Ishikawa (cell line): ENCODE data around the gene SRF.
A peak's percentile ranks its signal among the peaks of the same experiment; 100 is the strongest.

ENCODE experiments used
- CREB1 ChIP-seq: IDR thresholded peaks from 2 replicates; pipeline ENCODE4 v1.6.1; 2012; ENCODE audit warnings: low read depth
- EGR1 ChIP-seq: IDR thresholded peaks from 2 replicates; pipeline ENCODE4 v1.6.1; 2012
- EP300 ChIP-seq: IDR thresholded peaks from 2 replicates; pipeline ENCODE4 v1.6.1; 2012; ENCODE audit warnings: borderline replicate concordance
- FOXM1 ChIP-seq: IDR thresholded peaks from 2 replicates; pipeline ENCODE4 v1.6.1; 2012; ENCODE audit warnings: low read depth, borderline replicate concordance
- MAX ChIP-seq: IDR thresholded peaks from 2 replicates; pipeline ENCODE4 v1.6.1; 2012
- RAD21 ChIP-seq: IDR thresholded peaks from 2 replicates; pipeline ENCODE4 v1.6.1; 2012; ENCODE audit warnings: low read depth
- REST ChIP-seq: IDR thresholded peaks from 2 replicates; pipeline ENCODE4 v1.6.1; 2012; ENCODE audit warnings: low read depth, mild to moderate bottlenecking
- TAF1 ChIP-seq: IDR thresholded peaks from 2 replicates; pipeline ENCODE4 v1.6.1; 2012; ENCODE audit warnings: low read depth, mild to moderate bottlenecking
- TCF12 ChIP-seq: IDR thresholded peaks from 2 replicates; pipeline ENCODE4 v1.6.1; 2012; ENCODE audit warnings: low read depth
- TEAD4 ChIP-seq: IDR thresholded peaks from 2 replicates; pipeline ENCODE4 v1.6.1; 2012
- USF1 ChIP-seq: IDR thresholded peaks from 2 replicates; pipeline ENCODE4 v1.6.1; 2012
- YY1 ChIP-seq: IDR thresholded peaks from 2 replicates; pipeline ENCODE4 v1.6.1; 2012; ENCODE audit warnings: low read depth
- ZBTB7A ChIP-seq: IDR thresholded peaks from 2 replicates; pipeline ENCODE4 v1.6.1; 2012; ENCODE audit warnings: low read depth

GRCh38 chr6:43170417-43170930 lies 595 bp upstream of the SRF start:
- no peak for TF ChIP-seq RAD21
- TF ChIP-seq FOXM1 = no peak
- no peak for TF ChIP-seq CREB1
- no peak for TF ChIP-seq YY1
- TF ChIP-seq MAX = peak; percentile 32; the same call in 1 of the 2 replicates
- no peak for TF ChIP-seq EGR1
- no peak for TF ChIP-seq EP300
- no peak for TF ChIP-seq TCF12
- no peak for TF ChIP-seq TAF1
- no peak for TF ChIP-seq REST
- 0 out of 2 replicates have a peak, but pooled peaks have one; percentile 47 for TF ChIP-seq ZBTB7A
- TF ChIP-seq TEAD4 = no peak
- no peak for TF ChIP-seq USF1
